Renal cortical epithelial cell (primary cell): ENCODE results near the gene MPG. TPM values are rescaled to one million over a fixed set of nuclear protein-coding genes. Genes with fewer than 3 reads are reported as not detected.
A peak's percentile ranks its signal among the peaks of the same experiment; 100 is the strongest.
"Not testable (repeated sequence)": the region's sequence is repeated elsewhere in the genome, so short reads cannot be mapped to it uniquely, and the experiment has no call there.

Source experiments
- DNase-seq: peaks from one replicate; pipeline ENCODE4 v3.0.0-alpha.2; 2011; ENCODE audit warnings: low read depth
- total RNA-seq: library from RNA; depleted of rRNA; stranded (reverse); fragments of >200 nt; gene quantifications from 2 replicates; pipeline ENCODE4 v1.2.3, GENCODE V29; 2014

MPG gene, protein sequence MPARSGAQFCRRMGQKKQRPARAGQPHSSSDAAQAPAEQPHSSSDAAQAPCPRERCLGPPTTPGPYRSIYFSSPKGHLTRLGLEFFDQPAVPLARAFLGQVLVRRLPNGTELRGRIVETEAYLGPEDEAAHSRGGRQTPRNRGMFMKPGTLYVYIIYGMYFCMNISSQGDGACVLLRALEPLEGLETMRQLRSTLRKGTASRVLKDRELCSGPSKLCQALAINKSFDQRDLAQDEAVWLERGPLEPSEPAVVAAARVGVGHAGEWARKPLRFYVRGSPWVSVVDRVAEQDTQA
- total RNA-seq = 49.3 and 233 TPM in 2 replicates

DNA sequence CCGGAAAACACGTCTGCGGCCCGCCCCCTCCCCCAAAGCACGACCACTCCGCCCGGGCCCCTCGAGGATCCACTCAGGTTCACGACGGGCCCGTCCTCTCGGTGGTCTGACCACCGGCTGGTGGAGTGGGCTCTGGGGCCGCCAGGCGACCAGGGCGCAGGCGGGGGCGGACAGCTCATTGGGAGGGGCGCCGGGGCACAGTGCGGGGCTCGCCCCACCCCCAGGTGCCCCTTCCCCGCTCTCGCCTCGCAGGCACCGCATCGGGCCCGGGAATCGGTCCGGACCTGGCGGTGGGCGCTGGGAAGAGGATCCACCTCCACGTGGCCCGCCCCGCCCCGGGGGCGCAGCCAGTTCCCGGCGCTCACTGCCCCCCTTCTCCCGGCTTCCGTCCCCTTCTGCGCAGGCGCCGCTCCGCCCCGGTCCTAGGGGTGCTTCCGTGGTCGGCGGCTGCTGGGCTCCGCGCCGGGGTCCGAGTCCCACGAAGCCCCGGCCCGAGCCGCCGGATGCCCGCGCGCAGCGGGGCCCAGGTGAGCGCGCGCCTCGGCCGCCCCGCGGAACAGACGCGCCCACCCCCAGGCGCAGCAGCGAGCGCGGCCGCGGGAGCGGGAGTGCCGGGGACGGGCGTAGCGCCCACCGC, at the start of gene MPG:
Gene MPG, plus strand, starts transcription at position 419 of the 637 bp plus-strand sequence. Its CDS starts 85 bp downstream, at position 504.
- no peak for DNase-seq

DNA sequence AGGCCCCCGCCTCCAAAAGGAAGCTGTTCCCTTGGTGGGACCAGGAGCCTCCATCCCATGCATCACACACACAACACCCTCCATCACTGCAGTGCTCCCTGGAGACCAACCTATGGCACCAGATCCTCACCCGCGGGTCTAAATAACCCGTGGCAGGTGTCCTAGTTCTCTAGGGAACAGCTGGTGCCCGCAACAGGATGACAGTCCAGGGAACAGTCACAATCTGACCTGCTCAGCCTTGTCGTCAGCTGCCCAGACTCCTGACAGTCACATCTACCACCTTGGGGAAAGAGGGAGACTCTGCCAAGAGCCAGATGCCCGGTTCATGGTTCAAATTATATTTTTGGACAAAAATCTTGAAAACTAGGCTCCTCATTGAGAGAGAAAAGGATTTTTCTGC, 47.4 kb upstream of the MPG start:
- DNase-seq = not testable (repeated sequence)

DNA sequence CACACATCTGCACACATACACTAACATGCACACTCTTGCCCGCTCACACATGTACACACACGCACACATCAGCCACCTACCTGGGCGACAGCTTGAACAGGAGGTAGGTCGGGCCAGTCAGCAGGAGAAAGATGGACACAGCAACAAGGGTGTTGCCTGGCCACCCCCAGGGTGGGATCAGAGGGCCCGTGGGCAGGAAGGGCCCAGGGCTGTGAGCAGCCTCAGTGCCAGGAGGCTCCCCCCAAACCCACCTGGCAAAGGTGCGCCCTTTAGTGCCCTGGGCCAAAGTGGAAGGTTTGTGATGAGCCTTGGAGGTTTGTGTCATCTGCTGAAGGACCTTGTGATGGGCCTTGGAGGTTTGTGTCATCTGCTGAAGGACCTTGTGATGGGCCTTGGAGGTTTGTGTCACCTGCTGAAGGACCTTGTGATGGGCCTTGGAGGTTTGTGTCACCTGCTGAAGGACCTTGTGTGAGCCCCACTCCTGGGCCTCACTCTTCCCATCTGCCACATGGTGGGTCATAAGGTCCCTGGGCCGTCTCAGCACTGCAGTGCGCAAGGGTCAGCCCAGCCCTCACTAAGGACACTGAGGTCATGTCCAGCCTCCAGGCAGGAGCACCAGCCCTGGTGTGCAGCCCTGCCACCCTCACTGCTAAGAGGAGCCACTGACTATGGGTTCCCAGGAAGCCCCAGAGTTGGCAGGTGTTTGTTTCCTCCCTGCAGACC, 44.7 kb upstream of the MPG start:
- DNase-seq = not testable (repeated sequence)

DNA sequence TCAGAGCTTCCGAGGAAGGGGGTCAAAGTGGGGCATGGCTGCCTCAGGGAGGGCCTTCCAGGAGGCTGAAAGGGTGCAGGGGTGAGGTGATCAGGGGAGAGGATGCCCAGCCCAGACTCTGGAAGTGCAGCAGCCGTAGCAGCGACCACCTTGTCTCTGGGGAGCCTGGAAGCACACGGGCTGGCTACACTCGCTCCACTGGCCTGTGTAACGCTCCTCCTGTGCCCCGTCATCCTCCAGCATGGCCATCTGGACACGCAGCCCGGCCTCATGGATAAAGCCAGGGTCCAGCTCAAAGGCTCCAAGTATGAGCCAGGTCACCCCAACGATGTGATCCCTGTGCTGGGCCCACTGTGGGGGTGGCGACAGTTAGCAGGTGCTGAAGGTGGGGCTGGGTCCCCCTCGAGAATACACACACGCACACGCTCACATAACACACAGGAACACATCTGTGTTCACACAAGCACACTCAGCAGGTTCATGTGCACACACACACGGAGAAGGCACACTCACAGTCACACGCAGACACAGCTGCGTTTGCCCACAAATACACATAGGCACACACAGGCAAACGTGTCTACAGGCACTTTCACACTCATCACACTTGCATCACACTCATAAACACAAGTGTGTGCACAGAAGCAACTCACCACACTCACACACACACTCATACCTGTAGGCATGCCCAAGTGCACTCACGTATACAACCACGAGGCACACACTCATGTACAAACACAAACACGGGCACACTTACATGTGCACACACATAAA, 44.0 kb upstream of the MPG start:
- DNase-seq = no peak

DNA sequence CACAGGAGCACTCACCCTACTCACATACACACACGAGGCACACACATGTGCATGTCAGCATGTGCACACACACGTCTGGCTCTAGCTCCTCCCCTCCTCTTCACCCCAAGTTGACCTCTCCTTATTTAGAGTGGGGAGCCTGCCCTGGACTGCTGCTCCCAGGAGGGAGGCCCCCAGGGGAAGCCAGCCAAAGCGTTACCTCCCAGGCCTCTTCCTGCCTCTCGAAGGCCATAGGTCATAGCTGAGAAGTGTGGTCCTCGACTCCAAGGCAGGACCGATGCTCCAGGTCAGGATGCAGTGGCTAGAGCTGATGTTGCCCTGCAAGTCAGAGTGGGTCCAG, 43.4 kb upstream of the MPG start:
- DNase-seq = no peak

DNA sequence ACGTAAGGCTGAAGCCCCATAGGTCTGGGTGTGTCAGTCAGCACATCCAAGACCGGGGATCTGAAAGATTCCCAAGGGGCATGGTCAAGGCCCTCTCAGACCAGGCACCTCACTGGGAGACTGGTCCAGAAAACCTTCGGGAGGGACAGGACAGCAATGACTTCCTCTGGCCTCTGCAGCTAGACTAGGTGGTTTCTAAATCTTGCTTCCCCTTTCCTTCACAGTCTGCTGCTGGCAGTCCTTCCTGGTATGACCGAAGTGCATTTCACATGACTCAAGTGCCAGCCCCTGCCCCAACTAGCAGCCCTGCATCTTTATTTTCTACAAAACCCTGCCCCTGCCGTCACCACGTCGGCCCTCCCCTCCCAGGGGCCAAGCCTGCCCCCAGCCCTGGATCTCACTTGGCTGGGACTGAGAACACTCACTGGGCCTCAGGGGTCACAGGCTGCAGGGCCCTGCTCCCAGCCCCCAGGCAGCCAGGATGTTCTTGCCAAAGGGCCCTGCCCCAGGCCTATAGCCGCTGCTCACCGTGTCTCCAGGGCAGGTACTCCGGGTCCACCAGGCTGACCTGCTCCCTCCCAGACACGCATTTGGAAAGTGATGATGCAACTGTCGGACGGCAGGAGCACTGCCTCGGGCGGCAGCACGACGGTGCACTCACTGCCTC, 42.9 kb upstream of the MPG start:
- DNase-seq = no peak

DNA sequence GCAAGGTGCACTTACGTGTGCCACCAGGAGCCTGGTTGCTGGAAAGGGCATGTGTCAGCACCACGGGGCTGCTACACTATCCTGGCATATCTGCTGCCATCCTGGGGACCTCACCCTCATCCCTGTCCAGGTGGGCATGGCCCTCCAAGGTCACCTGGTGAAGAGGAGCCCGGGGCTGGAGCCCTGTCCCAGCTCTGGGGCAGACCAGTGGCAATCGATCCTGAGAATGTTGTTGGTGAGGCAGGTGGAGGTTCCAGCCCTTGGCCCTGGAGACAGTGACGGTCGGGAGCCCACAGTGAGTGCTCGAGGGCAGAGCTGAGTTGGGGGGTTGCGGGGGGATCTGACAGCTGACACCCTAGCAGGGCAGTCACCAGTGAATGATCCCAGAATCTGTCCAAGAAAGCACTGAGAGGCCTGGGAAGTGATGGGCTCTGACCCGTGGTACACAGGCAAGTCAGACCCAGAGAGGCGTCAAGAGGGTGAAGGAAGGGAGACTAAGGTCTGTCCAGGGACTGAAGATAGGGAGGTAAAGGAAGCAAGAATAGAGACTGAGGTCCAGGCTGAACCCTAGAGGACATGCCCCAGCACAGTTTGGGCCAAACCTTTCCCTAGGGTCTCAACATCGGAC, 42.2 kb upstream of the MPG start:
- no peak for DNase-seq

DNA sequence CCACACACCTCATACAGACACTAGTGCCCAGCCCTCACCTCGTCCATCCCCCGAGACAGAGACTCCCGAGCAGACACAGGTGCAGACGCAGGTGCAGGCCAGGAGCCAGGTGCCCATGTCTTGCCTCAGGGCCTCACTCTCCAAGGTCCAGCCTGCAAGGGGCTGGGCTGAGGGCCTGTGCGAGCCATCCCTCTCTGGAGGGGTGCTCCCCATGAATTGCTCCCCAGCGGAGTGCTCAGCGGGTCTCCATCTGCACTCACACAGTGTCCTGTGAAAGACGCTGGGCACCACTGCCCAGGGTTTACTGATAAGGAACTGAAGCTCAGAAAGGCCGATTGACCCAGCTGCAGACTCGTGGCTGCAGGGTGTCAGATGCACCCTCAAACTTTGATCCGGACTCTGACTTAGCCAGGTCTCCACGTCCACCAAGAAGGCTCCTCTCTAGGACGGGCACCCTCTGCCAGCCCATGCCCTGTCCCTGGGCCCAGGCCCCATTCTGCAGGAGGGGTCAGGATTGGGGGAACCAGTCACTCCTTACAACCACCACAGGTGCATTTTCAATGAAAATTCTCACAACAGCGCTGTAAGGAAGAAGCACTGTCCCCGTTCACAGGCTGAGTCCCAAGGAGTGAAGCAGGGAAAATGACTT, 41.6 kb upstream of the MPG start:
- no peak for DNase-seq

DNA sequence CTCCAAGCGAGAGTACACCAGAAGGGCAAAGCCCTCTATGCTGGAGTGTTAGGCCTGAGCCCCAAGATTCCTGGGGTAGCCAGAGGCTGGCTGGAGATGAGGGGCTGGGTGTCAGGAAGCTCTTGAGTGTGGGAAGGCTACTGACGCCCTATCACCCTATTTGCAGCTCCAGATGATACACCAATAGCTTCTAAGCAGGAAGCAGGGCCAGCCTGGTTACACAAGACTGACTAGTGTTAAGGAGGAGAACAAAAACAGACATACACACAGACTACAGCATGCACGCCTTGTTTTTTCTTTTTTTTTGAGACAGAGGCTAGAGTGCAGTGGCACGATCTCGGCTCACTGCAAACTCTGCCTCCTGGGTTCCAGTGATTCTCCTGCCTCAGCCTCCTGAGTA, 40.5 kb upstream of the MPG start:
- DNase-seq = no peak

DNA sequence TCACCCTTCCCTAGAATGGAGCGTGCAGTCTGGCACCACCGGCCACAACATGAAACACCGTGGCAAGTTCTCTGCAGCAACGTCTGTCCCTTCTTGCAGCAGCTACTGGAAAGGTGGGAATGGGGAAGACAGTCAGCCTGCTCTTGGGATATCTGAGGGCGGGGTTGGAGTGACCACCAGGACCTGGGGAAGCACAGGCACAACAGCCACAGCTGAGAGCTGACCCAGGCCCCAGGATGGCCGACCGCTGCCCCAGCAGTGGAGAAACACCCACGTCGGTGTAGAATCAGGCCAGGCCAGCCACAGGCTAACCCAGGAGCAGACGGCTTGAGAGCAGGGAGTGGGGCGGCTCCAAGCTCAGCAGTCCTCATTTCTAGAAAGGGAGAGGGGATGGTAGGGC, 39.8 kb upstream of the MPG start:
- DNase-seq = not testable (repeated sequence)

DNA sequence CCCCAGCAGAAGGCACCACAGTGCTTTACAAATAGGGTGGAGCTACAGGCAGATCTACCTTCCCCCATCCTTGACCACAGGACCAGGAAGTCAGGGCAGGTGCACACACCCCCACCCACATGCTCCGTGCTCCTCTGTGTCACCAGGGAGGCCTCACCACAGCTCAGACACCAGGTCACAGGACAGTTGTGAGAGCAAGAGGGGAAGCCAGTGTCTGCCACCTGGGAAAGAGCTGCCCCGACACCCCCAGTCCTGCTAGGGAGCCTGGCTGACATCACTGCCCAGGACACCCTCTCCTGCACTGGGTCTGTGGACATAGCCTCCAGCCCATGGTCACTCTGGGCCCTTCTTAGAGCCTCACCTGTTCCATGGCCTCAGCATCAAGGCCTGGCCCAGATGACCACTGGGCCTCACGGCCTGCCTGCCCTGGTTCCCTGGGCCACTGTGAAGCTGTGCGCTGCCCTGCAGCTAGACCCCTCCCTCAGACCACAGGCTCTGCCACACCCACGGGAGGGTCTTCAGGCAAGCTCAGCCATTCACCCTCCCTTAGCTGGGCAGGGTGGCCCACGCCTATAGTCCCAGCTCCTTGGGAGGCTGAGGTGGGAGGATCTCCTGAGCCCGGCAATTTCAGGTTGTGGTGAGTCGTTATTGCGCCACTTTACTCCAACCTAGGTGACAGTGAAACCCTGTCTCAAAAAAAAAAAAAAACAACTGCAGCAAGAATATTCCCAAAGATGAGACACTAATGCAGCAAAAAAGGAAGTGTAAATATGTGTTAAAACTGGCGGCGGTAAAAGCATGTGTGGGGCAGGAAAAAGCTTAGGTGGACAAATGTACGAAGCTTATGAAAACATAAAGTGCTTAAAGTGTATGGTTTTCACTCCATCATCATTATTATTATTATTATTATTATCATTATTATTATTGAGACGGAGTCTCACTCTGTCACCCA, 38.8 kb upstream of the MPG start:
- peak; percentile 39 for DNase-seq

DNA sequence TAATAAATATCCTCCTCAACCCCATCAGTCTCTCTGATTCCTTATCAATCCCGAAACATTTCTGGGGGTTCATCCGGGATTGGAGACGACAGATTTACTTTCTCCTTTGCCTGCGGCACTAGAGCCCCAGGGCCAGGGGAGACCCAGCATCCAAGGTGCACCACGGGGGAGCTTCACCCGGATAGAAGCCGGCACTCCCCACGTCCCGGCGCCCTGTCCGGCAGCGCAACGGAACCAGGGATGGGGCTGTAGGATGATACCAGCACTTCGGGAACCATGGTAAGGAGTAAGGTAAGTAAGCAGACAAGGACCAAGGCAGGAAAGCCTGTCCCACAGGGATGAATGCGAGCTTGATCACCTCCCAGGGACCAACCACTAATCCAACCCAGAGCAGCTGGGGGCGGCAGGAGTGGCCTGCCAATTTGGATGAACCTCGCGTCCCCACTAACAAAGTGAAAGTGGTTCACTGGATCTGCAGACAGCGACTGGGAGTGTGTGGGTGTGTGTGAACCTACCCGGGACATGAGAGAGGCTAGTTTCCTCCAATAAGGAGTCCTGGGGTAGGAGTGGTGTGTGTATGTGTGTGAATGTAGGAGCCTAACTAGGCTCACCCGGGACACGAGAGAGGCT, 36.5 kb upstream of the MPG start:
- DNase-seq = no peak

DNA sequence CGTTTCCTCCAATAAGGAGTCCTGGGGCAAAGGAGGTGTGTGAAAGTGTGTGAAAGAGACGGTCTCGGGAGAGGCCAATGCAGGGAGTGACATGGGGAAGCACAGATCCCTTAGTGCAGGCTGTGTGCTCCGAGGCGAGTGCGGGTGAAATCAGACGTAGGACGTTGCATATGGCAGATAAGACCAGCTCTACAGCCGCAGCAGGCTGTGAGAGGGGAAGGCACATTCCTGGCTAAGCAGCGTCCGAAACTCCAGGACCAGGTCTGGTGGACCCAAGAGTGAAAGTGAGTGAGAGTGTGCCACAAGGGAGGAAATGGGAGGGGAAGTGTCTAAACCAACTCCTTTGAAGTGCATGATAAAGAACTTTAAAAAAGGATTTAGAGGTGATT, 36.0 kb upstream of the MPG start:
- DNase-seq = no peak

DNA sequence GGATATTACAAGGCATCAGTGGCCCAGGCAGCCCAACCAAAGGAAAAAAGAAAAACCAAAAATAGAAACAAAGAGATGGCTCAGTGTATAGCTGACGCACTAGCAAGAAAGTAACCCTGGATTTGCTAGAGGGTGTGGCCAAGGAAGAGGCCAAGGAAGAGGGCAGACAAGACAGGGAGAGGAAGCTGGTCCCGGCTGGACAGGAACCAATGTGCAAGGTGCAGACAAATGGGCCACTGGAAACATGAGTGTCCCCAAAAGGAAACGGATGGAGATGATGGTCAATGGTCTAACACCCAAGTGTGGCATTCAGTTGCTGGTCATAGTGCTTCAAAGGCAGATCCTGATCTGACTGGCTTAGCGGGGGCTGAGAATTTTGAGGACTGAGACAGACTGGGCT, 35.3 kb upstream of the MPG start:
- DNase-seq = no peak

DNA sequence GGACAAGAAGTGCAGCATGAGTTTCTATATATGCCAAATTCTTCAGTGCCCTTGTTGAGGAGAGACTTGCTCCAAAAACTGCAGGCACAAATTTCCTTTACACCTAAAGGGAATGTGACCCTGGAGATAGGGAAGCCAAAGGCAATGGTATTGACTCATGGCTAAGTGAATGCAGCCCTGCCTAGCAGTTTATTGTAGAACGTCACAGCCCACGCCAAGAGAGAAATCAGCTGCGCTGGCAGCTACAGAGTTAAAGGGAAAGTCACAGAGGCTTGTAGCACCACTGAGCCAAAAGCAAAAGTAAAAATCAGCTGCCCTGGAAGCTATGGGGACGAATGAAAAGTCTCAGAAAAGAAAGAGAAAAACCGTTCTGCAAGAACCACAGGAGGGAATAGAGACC, 34.7 kb upstream of the MPG start:
- no peak for DNase-seq

DNA sequence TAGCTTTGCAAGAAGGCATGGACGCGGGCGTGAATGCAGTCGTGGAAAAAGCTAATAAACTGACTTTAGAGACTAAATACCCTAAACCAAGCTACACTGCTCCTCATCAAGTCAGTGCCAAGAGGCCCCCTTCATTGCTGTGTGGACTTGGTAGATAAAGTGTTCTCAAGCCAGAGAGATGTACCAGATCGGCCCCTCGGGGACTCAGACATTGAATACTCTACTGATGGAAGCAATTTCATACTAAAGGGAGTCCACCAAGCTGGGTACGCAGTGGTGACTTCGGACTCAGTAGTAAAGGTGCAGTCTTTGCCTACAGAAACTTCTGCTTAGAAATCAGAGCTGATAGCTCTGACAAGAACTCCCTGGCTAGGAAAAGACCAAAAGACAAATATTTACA, 33.4 kb upstream of the MPG start:
- no peak for DNase-seq

DNA sequence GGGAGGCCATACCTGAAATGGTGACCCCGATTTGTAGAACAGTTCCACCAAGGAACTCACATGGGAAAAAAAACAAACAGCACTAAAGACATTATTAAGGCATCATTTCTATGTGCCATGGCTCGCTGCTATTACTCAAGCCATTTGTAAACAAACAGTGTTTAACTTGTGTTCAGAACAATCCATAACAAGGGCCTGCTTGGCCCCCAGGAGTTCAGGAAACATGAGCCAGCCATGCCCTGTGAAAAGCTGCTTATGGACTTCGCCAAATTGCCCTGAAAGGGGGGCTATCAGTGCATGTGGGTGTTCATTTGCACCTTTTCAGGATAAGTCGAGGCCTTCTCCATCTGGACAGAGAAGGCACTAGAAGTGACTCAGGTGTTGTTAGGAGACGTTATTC, 32.6 kb upstream of the MPG start:
- no peak for DNase-seq

DNA sequence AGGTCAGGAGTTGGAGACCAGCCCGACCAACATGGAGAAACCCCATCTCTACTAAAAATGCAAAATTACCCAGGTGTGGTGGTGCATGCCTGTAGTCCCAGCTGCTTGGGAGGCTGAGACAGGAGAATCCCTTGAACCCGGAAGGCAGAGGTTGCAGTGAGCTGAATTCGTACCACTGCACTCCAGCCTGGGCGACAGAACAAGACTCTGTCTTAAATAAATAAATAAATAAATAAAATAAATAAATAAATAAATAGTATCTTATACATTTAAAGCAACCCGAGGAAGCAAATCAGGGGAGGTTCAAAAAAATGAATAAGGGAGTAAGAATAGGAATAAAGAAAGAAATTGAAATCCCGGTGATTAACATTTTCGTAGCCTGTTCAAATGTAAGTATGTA, 31.5 kb upstream of the MPG start:
- not testable (repeated sequence) for DNase-seq

DNA sequence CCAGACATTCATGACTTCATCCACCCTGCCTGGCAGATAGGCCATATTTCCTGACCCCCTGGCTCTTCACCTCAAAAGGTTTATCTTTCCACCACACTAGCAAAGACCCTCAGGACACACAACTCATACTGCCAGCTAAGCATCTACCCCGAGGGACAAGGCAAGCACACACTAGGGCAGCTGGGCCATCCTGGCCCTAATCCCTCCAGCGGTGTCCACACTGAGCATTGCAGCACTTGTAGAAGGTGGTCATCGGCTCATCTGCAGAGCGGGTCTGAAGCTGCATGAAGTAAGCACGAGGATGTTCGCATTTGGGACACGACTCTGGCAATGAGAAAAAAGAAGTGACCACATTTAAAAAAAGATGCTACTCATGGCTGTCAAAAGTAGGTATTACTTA, 30.8 kb upstream of the MPG start:
- DNase-seq = no peak
